Measurements from ENCODE around the gene ATP8A2.
A peak's percentile ranks its signal among the peaks of the same experiment; 100 is the strongest.

Gene ATP8A2

DNA sequence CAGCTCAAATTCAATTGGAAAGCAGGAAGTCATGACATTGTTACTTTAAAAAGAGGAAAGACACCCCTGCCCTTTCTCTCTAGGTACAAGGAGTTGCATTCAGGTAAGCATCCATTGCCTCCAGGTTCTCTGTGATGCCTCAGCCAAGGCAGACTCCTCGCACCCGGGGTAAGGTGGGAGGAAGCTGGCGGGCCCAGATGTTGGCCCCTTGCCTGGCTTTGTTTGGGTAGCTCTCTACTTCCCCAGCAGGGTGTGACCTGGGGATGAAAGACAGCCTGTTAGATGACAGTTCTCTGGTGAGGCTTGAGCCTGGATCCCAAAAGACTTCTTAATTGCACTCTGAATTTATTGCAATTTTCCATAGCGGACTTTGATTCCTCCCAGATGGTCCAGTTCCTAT is 654.4 kb downstream of the ATP8A2 start:
- Histone ChIP-seq H3K4me3 (no peak overlapping the region), H3K27ac (no peak overlapping the region)

DNA sequence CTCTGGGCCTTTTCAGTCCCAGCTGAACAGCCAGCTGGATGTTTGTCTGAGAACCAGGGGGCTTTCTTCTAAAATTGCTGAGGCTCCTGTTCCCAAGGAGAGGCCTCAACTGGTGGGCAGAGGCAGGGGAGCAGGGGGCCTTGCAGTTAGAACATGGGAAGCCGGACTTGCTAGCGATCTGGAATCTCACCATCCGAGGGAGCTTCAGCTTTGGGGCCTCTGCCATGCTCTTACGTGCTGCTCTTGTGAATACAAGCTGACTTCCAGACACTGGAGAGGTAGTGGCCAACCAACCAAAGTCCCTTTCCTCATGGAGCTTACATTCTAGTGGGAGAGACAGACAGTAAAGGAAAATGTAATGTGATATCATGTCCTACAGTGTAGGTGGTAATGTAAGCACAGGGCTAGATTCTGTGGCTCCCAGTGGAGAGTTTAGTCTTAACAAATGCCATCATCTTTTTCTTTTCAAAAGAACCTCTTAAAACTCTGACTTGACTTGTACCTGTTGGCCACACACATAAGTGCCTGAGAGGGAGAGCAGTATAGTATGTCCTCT is 657.9 kb downstream of the ATP8A2 start:
- Histone ChIP-seq H3K4me3 (no peak overlapping the region), H3K27ac (no peak overlapping the region)

GRCh38 chr13:26030331-26030730 is 658.6 kb downstream of the ATP8A2 start:
- no peak overlapping the region for H3K4me3 ChIP-seq

DNA sequence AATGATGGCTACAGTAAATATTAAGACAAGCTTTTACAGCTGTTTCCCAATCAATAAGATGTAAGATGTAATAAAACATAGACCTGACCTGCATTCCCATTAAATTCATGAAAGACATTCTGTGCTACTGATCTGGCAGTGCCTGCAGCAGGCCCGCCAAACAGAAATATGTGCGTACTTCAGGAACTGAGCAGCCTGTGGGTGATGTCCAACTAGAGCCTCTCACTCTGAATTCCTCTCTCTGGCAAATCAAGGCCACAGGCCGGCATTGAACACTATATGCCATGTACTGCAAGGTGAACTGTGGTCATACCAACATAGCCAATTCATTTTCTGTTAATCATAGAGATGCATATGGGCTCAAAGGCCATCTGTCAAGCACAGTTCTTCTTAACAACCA is 662.2 kb downstream of the ATP8A2 start:
- Histone ChIP-seq H3K27ac (no peak overlapping the region), H3K4me3 (no peak overlapping the region)

More at GRCh38 chr13:26030331-26030730, 658.6 kb downstream of the ATP8A2 start:
- no peak overlapping the region for H3K27ac ChIP-seq

GRCh38 chr13:26036383-26036782 is 664.6 kb downstream of the ATP8A2 start:
- Histone ChIP-seq H3K4me3 (no peak overlapping the region), H3K27ac (no peak overlapping the region)

DNA sequence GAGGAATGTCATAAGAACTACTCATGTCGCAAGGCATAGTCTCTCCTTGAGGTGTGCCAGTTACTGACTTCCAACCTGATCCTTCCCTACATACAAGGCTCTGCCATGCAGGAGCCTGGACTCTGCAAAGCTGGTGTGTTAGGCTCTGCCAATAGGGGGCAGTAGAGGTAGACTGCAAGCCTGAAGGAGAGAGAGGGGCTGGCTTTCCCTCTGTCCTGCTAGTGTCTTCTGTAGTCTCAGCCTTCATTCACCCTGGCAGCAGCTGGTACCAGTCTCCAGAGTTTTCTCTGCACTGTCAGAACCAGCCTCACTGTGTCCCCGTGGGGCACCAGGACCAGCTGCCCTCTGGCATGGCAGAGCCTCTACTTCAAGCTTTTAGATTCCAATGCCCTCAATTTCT is 665.5 kb downstream of the ATP8A2 start:
- Histone ChIP-seq H3K27ac (no peak overlapping the region), H3K4me3 (no peak overlapping the region)

DNA sequence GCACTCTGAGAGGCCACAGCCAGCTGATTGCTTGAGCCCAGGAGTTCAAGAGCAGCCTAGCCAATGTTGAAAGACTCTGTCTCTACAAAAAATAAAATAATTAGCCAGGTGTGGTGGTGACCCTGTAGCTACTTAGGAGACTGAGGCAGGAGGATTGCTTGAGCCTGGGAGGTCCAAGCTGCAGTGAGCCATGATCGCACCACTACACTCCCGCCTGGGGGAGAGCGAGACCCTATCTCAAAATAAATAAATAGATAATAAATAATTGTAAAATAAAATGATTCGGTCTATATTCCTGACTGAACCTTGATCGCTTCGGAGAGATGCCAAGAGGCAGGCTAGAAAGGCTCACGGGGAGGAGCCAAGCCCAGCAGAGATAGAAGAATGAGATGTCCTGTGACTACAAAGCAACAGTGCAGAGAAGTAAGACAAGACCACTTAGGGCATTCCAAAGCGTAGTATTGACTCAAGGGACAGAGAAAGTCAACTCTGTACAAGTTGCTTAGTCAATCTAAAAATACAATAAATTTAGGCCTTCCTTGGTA is 667.2 kb downstream of the ATP8A2 start:
- Histone ChIP-seq H3K27ac (no peak overlapping the region), H3K4me3 (no peak overlapping the region)

DNA sequence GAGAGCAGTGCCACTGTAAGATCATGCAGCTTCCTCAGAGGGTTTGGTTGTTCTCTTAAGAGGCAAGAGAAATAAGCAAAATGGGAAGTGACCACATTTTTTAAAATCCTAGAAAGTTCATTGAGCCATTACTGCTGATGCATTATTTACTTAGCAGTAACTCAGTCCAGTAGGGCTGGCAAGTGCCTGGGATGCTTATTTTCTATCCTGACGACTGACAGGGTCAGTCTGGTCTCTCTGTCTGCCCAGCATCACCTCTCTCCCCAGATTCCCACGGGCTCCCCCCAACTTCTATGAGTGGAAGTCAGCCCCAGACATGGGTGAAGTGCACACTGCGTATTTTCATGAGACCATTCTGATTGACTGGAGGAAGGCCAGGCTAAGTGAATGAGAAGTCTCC is 669.7 kb downstream of the ATP8A2 start:
- Histone ChIP-seq H3K27ac (no peak overlapping the region), H3K4me3 (no peak overlapping the region)

DNA sequence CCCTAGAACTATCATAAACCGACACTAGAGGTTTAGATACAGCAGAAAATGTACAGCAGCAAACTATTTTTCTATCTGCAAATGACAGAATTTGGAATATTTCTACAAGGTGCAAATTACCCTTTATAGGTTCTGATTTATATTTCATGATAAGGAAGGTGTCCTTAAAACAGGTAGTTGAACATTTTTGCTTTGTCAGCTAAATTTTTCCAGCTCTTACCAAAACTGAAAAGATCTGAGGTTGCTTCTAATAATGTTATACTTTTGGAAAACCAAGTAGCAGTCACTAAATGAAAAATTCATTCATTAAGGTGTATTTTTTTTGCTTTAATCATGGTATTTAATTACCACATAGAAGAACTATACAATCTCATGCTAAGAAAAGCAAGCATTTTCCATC is 671.0 kb downstream of the ATP8A2 start:
- Histone ChIP-seq H3K27ac (no peak overlapping the region), H3K4me3 (no peak overlapping the region)

DNA sequence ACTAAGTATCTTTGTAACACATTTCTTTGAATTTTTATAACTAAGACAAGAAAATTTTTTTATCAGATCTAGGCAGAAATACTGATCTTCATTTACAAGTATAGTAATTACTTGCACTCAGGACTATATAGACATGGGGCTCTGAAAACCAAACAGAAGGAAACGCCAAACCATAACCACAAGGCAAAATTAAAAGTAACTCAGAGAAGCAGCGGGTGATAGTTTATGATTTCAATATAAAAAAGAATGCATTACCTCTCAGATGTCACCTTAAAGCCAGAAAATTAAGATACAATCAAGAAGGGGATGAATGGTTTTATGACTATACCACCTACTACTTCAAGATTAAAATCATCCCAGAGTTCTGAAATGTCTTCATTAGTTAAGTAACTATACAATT is 673.4 kb downstream of the ATP8A2 start:
- no peak overlapping the region for H3K27ac ChIP-seq
- H3K4me3 ChIP-seq, result no peak overlapping the region

DNA sequence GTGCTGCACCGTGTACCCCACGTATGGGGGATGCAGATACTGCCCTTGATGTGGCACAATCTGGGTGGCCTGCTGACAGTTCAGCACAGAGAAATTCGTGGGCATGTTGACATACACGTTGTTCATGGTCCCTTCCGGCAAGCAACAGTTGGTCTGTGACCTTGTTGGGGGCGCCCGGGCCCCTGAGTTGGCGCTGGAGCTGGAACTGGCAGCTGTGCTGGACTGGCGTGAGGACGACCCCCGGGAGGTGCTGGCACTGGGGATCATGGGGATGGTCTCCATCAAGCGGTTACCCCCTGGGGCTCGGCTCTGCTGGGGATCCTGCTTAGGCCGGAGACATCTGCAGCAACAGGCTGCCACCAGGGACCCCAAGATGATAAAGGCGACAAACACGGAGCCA is 674.9 kb downstream of the ATP8A2 start:
- no peak overlapping the region for H3K4me3 ChIP-seq

DNA sequence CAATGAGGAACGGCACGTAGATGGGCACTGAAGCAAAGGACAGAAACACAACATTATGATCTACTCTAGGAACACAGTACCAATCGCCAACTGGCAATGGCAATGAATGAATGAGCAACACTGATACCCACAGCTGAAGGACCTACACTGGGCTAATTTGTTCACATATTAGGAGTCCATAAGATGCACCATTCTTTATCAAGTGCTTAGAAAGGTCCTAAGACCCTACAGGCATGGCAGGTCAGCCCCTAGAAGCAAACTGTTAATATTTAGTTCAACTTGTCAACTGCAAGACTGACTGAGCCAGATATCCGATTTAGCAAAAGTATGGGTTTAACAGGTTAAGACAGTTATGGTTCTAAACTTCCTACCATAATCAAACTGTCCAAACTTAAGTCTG is 675.3 kb downstream of the ATP8A2 start:
- no peak overlapping the region for H3K27ac ChIP-seq
- H3K4me3 ChIP-seq, result no peak overlapping the region

More for the DNA sequence above, 674.9 kb downstream of the ATP8A2 start:
- H3K27ac ChIP-seq, result no peak overlapping the region

GRCh38 chr13:26048741-26049140 is 677.0 kb downstream of the ATP8A2 start:
- Histone ChIP-seq H3K4me3 (peak overlapping the region in 1 of 7 experiments; percentile 34), H3K27ac (no peak overlapping the region)

- H3K4me3 ChIP-seq, result peak overlapping the region; percentile 17 to 40 (median 29)
Measured at GRCh38 chr13:26050568-26051230, 678.9 kb downstream of the ATP8A2 start.

GRCh38 chr13:26051231-26051656 is 679.5 kb downstream of the ATP8A2 start:
- H3K27ac ChIP-seq, result peak overlapping the region in 4 of 21 experiments; percentile 8 to 21 (median 17)

More at GRCh38 chr13:26050568-26051230, 678.9 kb downstream of the ATP8A2 start:
- peak overlapping the region in 1 of 21 experiments; percentile 30 for H3K27ac ChIP-seq

DNA sequence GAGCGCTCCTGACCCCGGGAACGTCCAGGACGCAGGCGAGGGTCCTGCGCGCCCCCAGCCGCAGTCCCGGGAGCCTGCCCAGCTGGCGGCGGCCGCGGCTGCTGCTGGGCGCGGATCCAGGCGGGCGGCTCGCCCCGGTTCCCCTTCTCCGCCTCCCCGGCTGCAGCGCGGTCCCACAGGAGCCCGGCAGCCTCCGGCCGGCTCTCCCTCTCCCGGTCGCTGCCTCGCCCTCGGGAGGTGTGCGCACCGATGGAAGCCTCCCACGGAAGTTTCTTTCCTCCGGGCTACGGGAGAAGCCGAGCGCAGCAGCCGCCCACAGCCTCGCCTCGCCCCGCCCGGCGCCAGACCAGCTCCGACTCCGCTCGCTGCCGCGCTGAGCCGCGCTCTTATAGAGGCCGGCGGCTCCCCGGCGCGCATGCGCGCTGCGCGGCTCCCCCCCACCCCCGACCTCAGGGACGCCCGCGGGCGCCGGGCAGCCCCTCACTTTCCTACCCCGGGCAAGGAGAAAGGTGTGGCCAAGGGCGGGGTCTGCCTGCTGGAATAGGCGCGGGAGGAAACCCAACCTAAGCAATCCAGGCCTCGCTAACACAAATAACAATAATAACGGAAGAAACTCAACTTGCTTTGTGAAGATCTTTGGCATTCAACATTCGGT is 680.0 kb downstream of the ATP8A2 start, which contains the start of gene SHISA2:
TSS of gene SHISA2 (minus strand) at position 360 of the 655 bp plus-strand sequence. CDS start 1,041 bp downstream, outside the sequence.
- H3K4me3 ChIP-seq, result peak within 1 kb of the TSS; percentile 17 to 40 (median 29)
- H3K27ac ChIP-seq, result peak within 1 kb of the TSS in 5 of 21 experiments; percentile 14 to 30 (median 18)

More at GRCh38 chr13:26051231-26051656, 679.5 kb downstream of the ATP8A2 start:
- peak overlapping the region; percentile 17 to 40 (median 29) for H3K4me3 ChIP-seq

DNA sequence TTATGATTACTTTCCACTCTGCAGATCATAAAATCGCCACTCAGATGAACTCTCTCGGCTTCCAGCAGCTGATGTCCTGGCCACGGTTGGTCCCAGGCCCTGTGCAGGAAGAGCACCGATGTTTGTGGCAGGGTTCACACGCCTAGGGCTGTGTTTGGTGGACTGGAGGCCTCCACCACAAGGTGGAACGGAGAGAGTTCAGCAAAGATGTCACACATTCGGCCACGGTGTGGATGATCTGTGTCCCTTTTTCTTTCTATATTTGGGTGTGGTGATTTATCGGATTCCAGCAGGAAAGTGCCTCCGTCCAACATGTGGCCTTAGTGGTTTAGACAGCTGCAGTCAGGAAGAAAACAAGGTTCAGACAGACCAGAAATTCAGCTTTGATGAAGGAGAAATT is 680.6 kb downstream of the ATP8A2 start:
- Histone ChIP-seq H3K4me3 (peak overlapping the region in 2 of 7 experiments; percentile 34 to 40), H3K27ac (no peak overlapping the region)

GRCh38 chr13:26053418-26053980 is 681.7 kb downstream of the ATP8A2 start:
- no peak overlapping the region for H3K27ac ChIP-seq

DNA sequence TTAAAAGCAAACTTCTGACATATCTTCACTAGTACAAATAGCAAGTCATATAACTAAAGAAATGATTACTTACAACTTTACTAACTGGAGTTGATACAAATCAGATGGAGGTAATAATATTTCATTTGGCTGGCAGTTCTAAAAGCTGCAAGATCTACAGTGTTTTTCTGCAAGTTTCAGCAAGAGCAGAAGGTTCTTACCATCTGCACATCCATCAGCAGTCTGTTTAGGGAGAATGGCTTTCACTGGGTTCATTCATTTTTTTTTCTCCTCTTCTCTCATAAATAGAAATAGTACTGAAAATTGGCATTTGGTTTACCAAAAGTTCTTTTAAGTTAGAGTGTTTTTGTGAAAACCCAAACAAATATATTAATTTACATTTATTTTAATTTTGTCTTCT is 683.1 kb downstream of the ATP8A2 start:
- no peak overlapping the region for H3K27ac ChIP-seq
- H3K4me3 ChIP-seq, result no peak overlapping the region

More at GRCh38 chr13:26053418-26053980, 681.7 kb downstream of the ATP8A2 start:
- no peak overlapping the region for H3K4me3 ChIP-seq

DNA sequence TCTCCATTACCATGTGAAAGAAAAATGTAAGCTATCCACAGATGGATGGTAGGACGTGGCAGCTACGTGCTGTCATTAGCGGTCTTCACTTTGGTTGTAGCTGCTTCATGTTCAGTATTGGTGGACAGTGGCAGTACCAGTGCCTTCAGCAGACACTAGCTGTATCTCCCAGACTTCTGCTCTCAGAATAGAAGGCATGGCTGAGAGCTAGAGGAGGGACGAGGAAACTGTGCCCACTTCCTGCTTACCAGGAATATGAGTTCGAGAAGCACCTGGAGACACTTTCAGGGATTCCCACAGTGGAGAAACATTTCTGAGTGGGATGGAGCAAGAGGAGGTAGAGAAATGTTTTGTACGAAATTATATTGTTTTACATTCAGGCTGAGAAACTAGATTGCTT is 686.9 kb downstream of the ATP8A2 start:
- Histone ChIP-seq H3K27ac (no peak overlapping the region), H3K4me3 (no peak overlapping the region)
